Globus pallidus (tissue), 1 donor: ENCODE results near the gene AADACL4.

Source experiments
- DNase-seq: peaks from one replicate; pipeline ENCODE4 v3.0.0-alpha.2; 2015; ENCODE audit warnings: low spot score

Gene AADACL4

DNA sequence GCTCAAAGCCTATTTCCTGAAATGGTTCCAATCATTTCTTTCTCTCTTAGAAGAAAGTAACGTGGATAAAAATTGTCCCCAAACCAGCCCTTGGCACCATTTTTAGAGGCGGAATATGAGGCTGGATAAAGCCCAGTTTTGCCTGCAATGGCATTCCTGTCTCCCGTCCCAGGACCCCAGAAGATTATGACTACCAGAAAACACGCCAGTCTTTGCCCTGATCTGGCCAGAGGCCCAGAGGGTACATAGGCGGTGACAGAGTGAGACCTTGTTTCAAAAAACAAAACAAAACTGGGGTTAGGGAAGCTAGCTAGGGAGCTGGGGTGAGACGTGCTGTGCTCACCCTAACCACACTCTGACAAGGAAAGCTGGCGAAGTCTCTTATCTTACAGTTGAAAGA is at the start of gene AADACL4:
Gene AADACL4 (plus strand): TSS at position 301 of the 400 bp plus-strand sequence. CDS start 462 bp downstream, outside the sequence.
- DNase-seq = no peak

DNA sequence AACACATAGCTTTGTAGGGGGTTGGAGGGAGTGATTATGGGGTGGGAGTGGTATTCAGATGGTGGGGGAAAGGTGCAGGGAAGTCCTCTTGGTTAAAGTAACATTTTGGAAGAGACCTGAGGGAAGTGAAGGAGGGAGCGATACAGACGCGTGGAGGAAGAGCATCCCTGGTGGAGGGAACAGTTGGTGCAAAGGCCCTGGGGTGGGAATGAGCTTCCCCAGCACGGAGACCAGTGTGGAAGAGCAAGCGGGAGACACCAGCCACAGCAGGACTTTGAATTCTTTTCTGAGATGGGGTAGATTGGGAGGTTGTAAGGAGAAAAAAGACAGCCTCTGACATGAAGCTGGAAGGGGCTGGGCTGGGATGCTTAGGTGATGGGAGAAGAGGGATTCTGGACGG is 49.4 kb upstream of the AADACL4 start:
- DNase-seq = no peak

DNA sequence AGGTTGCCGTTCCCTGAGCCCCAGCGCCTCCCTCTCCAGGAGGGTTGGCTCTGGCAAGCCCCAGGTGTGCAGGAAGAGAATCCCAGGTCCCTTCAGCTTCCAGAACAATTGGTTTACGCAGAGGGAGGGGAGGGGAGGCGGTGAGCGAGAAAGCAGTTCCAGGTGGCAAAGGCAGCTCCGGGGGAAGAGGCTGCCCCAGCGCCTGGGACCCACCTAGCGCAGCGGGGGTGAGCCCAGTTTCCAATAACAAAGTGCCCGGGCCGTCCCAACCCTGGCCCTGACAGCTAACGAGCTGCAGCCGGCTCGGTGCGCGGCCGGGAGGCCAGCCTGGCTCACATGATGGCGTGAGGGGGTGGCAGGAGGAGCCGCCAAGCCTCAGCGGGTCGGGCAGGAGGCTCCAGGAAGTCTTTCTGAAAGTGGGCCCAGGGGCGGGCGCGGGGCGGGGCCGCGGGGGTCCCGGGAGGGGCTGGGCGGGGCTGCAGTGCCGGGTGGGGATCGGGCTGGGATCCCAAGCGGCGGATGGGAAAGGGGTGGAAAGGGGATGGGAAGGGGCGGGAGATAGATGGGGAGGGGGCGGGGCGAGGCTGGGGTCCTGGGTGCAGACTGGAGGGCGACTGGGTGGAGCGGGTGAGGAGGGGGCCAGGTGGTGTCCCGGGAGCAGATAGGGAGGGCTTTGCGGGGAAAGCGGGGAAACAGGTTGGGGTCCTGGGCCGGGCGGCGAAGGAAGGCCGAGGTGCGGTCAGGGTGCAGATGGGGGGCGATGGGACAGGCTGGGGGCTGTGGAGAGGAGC is 48.7 kb upstream of the AADACL4 start:
- peak; percentile 47 for DNase-seq

DNA sequence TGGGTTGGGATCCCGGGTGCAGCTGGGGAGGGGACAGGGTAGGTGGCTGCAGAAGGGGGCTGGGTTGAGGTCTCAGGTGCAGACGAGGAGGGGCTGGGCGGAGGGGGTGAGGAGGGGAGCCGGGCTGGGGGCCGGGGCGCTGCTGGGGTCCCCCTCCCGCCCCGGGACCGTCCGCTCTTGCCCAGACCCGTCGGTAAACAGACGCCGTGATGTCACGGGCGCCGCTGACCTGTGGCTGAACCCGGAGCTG is 48.2 kb upstream of the AADACL4 start:
- DNase-seq = peak; percentile 55

DNA sequence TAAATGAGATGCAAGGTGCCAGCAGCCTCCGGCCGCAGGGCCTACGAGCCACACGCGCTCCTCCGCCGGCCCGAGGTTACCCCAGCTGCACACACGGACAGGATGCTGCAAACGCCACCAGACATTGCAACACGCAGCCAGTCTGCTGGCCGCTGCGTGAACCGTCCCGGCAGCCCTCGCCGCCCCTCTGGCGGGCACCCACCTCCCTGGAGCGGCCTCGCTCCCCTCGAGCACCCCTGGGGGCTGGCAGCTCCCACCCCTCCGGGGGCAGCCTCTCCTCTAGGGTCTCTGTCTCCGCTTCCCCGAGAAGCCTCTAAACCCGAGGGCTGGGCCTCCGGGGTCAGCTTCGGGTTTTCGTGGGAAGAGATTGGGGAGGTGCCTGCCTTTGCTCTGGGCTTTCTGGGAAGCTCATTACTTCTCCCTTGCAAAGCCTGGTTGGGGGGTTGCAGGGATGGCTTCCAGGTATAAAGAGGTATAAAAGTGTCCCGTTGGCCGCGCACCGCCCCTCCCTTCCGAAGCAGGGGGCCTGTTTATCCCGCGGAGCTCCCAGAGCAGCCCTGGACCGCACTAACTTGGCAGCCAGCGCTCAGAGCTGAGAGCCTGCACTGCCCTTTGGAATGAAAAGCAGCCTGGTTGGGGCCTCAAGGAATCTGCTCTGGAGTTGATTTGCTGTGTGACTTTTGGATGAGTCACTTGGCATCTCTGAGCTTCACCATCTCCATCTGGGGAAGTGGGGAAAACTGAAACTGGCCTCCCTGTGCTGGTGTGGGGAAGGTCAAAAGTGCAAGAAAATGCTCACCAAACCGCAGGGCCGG is 47.7 kb upstream of the AADACL4 start:
- no peak for DNase-seq

DNA sequence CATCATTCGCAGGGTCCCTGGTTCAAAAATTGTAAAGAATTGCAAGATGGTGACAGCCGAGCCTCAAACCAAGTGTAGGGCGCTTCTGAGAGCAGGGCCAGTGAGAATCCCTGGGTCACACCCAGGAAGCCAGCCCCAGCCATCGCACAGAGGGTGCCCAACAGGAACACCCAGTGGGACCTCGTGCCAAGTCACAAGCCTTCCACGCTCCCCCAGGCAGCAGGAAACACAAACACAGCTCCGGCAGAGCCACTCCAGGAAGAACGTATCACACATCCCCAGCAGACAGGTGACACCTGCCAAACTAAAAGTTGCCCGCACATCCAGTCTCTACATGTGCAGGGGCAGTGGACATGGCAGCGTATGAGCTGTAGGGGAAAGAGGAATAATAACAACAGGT is 46.1 kb upstream of the AADACL4 start:
- DNase-seq = no peak

DNA sequence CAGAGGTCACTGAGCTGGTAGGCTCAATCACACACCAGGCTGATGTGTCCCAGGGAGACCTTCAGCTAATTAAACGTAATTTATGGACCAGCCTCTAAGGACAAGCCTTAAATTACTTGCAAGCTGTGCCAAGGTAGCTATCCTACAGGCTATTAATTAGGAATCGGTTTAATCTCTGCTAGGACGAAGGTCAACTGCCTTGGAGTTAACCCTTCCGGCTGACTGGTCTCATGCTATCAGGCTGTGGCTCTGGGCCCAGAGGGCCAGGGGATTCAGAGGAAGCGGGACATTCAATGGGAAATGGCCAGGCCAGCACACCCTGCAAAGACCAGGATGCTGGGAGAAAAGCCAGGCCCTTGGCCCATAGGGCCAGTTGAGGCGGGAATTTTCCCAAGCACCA is 44.9 kb upstream of the AADACL4 start:
- DNase-seq = no peak

- no peak for DNase-seq
These were observed 44.2 kb upstream of the AADACL4 start for GRCh38 chr1:12599657-12600056.

DNA sequence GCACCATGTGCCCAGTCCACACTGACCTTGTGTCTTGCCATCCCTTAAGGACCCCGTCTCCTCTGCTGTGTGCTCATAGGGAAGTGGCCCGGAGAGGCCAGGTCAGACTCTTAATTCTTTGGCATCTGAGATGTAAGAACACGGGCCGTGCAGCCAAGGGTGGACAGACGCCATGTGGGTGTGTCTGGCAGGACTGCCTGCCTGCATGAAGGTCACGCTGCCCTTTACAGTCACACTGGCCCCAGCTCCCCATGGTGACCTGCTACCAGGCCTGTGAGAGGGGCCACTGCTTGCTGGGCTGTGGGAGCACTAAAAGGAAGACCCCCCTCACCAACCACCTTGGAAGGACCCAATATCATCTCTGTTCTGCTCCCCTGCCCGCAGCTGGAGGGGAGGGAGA is 43.5 kb upstream of the AADACL4 start:
- no peak for DNase-seq

- no peak for DNase-seq
These were observed 42.8 kb upstream of the AADACL4 start for GRCh38 chr1:12600880-12601633.

- DNase-seq = no peak
These were observed 41.9 kb upstream of the AADACL4 start for GRCh38 chr1:12601700-12602658.

- no peak for DNase-seq
These were observed 41.2 kb upstream of the AADACL4 start for GRCh38 chr1:12602659-12603024.

DNA sequence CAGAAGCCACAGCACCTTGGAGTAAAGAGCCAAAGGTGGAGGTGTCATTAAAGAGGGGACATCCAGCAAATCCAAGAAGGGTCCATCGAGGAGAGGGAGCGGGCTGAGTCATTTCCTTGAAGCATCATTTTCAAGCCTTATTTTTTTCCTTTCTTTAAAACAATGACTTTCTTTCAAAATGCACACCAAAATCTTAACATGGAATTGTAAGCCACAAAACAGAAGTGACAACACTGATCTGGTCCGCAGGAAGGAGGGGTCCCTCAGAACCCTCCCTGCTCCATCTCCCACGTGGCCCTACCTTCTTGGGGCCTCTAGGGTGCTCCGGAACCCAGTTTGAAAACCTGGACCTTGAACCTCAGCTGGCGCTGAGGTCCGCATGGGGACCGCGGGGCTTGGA is 40.7 kb upstream of the AADACL4 start:
- no peak for DNase-seq

DNA sequence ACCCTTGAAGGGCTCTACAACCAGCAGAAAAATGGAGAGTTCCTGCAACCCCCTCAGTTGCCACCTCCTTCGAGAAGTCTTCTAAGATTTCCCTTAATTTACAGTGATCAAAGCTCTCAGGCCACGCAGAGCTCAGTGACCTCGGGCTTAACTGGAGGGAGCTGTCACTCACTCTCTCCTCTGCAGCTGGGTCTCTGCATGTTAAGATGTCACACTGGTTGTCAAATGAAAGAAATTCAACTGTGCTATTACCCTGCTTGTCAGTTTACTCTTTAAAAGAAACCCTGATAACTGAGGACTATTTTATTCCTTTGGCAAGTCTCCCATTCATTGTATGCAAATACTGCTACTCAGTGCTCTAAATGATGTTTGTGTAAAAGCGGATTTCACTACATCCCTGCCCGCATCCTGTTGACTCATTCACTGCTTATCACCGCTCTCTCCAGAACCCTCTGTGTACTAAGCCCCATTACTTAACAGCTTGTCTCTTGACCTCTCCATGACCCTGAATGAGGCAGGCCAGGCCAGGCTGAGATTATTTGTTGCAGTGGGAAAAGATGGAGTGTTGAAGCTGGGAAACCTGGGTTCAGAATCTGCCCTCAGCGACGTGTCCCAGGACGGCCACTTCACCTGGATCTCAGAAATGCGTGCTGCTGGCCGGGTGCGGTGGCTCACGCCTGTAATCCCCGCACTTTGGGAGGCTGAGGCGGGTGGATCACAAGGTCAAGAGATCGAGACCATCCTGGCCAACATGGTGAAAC is 39.6 kb upstream of the AADACL4 start:
- no peak for DNase-seq

GRCh38 chr1:12604986-12605385 is 38.9 kb upstream of the AADACL4 start:
- DNase-seq = no peak

- no peak for DNase-seq
These were observed 36.6 kb upstream of the AADACL4 start for GRCh38 chr1:12607263-12607662.

DNA sequence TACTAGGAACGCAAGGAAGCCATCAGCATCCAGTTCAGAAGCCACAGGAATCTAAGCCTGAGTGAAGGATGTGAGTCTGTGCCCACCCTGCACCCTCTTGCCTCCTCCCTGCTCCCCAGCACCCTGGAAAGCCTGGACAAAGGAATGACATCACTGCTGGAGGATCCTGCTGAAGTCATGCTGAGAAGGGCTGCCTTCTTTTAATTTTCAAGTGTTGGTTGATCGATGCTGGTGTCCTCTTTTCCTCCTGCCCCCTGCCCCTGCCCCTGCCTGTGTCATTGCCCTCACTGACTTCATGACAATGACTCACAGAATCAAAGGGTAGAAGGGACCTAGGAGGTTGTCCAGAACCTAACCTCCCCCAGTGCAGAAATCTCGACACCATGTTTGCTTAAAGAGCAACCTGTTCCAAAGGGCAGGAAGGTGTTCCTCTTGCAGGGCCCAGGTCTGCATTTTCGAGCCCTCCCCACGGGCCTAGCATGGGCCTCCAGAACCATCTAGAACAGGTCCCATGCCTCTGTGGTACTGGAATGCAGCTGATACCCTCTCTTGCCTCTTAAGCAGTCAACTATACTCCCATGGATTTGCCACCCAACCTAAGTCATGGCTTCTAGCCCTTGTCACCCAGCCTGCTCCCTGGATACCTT is 35.5 kb upstream of the AADACL4 start:
- no peak for DNase-seq

DNA sequence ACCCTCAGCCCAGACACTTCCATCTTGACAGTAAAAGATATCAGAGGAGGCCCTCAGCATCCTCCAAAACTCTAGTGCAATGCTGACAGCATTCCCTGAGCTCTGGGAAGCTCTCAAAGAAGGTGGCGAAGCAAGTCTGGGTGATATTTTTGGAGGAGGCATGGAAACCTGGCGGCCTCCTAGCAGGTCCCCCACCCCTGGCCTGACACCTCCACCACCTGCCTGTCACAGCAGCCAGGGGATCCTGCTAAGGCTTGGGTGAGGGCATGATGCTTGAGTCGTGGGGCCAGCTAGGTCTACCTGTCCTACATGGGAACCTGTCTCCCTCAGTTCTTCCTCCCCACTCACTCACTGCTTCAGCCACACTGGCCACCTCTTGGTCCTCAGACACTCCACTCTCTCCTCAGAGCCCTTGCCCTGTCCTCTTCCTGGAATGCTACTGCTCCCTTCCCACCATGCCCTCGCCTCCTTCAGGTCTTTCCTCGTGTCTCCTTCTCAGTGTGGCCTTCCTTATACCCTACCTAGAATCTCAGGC is 34.3 kb upstream of the AADACL4 start:
- no peak for DNase-seq

- DNase-seq = no peak
These were observed 33.5 kb upstream of the AADACL4 start for GRCh38 chr1:12610305-12610935.

DNA sequence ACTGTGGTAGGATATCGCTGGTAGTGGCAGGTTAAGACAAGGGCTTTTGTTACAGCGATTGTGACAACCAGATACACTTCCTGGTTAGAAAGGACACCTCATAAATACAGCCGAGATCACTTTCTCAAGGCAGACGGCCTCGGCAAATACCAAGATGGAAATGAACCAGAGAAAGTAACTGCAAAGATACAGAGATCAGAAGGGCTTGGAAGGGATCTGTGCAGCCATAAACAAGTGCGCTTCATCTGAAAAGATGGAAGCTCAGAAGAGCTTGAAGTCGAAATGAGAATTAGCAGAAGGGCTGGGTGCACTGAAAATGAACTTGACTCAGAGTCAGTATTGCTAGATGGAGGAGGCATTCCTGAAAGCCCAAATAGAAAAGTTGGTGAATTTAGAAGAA is 32.9 kb upstream of the AADACL4 start:
- DNase-seq = no peak
